GM12878 (cell line): ENCODE data around the gene PTPN2.

Source experiments
- ATF3 ChIP-seq: IDR thresholded peaks from 2 replicates; pipeline ENCODE4 v1.6.1; 2011; ENCODE audit warnings: low read depth, mild to moderate bottlenecking, low read length, moderate library complexity, borderline replicate concordance; ENCODE audit errors: extremely low read depth
- EP300 ChIP-seq, 2 experiments: fragments of 150-350 bp in 1 of 2; IDR thresholded peaks; 2 replicates each; pipeline ENCODE4 v1.6.1; 2011 to 2012; ENCODE audit warnings: low read depth in 2 of 2, low read length in 2 of 2, borderline replicate concordance in 1 of 2, improper control_type of control experiment in 1 of 2, inconsistent platforms in 1 of 2; ENCODE audit not compliant: control insufficient read depth in 1 of 2
- POLR2A ChIP-seq: IDR thresholded peaks from 2 replicates; pipeline ENCODE4 v1.6.1; 2011; ENCODE audit warnings: low read depth, mild to moderate bottlenecking, low read length
- RFX5 ChIP-seq: IDR thresholded peaks from 2 replicates; pipeline ENCODE4 v1.6.1; 2011; ENCODE audit warnings: low read depth, low read length, improper control_type of control experiment
- ZNF384 ChIP-seq: IDR thresholded peaks from 2 replicates; pipeline ENCODE4 v1.6.1; 2012; ENCODE audit warnings: low read depth, mild to moderate bottlenecking, low read length, improper control_type of control experiment, borderline replicate concordance
- ZZZ3 ChIP-seq: IDR thresholded peaks from 2 replicates; pipeline ENCODE4 v1.6.1; 2011; ENCODE audit warnings: low read depth; ENCODE audit not compliant: control insufficient read depth, insufficient read length
- TF ChIP-seq, protein P1 (sequence below), 3 experiments: IDR thresholded peaks in 2 of 3; conservative IDR thresholded peaks in 1 of 3; 2 replicates each; pipeline ENCODE4 v1.5.1; 2011; ENCODE audit warnings: low read depth in 3 of 3, low read length in 3 of 3, mild to moderate bottlenecking in 3 of 3, control low read depth in 2 of 3, moderate library complexity in 2 of 3, inconsistent platforms in 1 of 3, mixed read lengths in 1 of 3; ENCODE audit not compliant: control insufficient read depth in 2 of 3, insufficient read depth in 1 of 3; ENCODE audit errors: extremely low read depth in 1 of 3

DNA sequence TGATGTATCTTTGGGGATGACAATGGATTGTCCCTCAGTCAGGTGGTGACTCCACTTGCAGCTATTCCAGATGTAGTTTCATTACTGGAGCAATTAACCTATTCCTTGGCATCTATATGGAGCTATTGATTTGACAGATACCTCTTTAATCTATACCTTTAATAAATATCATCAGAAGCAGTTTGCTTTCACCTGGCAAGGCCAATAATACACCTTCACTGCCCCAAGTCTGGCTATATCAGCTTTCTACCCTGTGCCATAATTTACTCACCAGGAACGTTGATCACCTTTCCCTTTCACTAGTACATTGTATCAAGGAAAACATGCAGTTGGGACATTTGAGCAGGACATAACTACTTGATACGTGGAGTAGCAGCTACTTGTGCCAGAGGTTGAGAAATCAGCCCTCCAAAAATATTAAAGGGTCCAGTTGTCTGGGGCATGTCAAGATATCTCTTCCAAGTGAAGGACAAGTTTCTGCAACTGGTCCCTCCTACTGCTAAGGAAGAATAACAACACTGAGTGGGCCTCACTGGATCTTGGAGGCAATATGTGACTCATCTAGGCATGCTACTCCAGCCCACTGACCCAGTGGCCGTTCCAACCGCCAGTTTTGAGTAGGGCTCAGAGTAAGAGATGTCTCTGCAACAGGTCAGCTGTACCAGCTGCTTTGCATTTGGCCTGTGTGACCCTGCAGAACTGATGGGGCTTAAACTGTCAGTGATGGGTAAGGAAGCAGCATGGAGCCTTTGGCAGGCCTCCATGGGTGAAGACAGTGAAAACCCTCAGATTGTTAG, 114.2 kb downstream of the PTPN2 start:
- no peak for TF ChIP-seq POLR2A
- no peak for TF ChIP-seq RFX5
- TF ChIP-seq ZNF384: no peak
- TF ChIP-seq, protein P1, sequence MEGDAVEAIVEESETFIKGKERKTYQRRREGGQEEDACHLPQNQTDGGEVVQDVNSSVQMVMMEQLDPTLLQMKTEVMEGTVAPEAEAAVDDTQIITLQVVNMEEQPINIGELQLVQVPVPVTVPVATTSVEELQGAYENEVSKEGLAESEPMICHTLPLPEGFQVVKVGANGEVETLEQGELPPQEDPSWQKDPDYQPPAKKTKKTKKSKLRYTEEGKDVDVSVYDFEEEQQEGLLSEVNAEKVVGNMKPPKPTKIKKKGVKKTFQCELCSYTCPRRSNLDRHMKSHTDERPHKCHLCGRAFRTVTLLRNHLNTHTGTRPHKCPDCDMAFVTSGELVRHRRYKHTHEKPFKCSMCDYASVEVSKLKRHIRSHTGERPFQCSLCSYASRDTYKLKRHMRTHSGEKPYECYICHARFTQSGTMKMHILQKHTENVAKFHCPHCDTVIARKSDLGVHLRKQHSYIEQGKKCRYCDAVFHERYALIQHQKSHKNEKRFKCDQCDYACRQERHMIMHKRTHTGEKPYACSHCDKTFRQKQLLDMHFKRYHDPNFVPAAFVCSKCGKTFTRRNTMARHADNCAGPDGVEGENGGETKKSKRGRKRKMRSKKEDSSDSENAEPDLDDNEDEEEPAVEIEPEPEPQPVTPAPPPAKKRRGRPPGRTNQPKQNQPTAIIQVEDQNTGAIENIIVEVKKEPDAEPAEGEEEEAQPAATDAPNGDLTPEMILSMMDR (IDR thresholded peaks at IDR 0.05 in 2 of 3, conservative IDR thresholded peaks at IDR 0.05 in 1 of 3; ENCODE audit: control insufficient read depth in 2 of 3, extremely low read depth in 1 of 3, insufficient read depth in 1 of 3, low read depth in 3 of 3, low read length in 3 of 3): no peak
- TF ChIP-seq ZZZ3: no peak
- no peak for TF ChIP-seq ATF3
- TF ChIP-seq EP300 (IDR thresholded peaks at IDR 0.05; ENCODE audit: borderline replicate concordance in 1 of 2, control insufficient read depth in 1 of 2, low read depth in 2 of 2, low read length in 2 of 2): no peak
